ENCODE data around the gene POLRMT.

POLRMT gene

DNA sequence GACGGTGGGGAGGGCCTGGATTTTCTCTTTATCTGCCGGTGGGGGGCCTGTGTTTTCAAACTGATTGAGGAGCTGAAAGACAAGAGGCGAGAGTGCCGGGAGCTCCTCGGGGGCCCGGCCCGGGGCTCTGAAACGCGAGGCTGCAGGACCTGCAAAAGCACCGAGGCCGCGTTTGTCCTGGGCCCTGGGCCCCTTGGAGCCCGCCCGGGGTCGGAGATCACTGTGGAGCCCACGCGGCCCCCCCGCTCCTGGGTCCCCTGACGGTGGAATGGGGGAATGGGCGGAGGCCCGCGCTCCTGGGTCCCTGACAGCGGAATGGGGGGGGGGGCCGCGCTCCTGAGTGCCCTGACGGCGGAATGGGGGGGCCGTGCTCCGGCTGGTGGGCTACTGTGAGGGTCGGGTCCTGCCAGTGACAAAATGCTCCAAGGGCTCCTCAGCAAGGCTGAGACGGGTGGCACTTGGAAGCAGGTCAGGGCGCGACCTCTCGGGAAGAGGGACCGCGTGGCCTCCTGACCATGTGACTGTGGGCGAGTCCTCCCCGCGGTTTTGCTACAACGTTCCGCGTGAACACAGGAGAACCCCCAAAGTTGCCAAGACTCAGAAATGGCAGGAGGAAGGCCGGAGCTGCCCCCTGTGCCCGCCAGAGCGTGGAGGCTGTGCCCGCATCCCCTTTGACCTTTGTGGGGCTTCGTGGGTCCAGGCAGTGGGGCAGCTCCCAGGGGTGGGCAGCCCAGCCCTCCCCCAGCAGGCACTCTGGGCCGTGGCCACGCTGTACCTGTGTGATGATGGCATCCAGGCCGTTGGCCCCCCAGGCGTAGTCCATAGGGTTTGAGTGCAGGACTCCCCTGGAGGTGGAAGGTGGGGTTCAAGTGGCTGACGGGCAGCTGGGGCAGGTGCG, 15.8 kb upstream of the POLRMT start:
- no peaks in the 10 kb centered on the region for H3K27me3 ChIP-seq (ENCODE audit: control insufficient read depth, insufficient read depth, low read length)
- no peaks in the 10 kb centered on the region for H3K36me3 ChIP-seq (ENCODE audit: control insufficient read depth, insufficient read depth, low read length)
- H2AFZ ChIP-seq = no peak overlapping the region
- no peak overlapping the region for H3K4me2 ChIP-seq (ENCODE audit: low read length)
- H3K9me3 ChIP-seq (ENCODE audit: control insufficient read depth, low read length) = no peaks in the 10 kb centered on the region
- H3K9ac ChIP-seq = no peak overlapping the region
- no peaks in the 10 kb centered on the region for H3K4me1 ChIP-seq
- no peak overlapping the region for H3K4me3 ChIP-seq (ENCODE audit: low read depth, low read length)
- no peak overlapping the region for H3K27ac ChIP-seq
- H3K79me2 ChIP-seq = peaks cover 16% of the 10 kb centered on the region
- TF ChIP-seq, protein P1, sequence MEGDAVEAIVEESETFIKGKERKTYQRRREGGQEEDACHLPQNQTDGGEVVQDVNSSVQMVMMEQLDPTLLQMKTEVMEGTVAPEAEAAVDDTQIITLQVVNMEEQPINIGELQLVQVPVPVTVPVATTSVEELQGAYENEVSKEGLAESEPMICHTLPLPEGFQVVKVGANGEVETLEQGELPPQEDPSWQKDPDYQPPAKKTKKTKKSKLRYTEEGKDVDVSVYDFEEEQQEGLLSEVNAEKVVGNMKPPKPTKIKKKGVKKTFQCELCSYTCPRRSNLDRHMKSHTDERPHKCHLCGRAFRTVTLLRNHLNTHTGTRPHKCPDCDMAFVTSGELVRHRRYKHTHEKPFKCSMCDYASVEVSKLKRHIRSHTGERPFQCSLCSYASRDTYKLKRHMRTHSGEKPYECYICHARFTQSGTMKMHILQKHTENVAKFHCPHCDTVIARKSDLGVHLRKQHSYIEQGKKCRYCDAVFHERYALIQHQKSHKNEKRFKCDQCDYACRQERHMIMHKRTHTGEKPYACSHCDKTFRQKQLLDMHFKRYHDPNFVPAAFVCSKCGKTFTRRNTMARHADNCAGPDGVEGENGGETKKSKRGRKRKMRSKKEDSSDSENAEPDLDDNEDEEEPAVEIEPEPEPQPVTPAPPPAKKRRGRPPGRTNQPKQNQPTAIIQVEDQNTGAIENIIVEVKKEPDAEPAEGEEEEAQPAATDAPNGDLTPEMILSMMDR (IDR thresholded peaks at IDR 0.05) = no peak

DNA sequence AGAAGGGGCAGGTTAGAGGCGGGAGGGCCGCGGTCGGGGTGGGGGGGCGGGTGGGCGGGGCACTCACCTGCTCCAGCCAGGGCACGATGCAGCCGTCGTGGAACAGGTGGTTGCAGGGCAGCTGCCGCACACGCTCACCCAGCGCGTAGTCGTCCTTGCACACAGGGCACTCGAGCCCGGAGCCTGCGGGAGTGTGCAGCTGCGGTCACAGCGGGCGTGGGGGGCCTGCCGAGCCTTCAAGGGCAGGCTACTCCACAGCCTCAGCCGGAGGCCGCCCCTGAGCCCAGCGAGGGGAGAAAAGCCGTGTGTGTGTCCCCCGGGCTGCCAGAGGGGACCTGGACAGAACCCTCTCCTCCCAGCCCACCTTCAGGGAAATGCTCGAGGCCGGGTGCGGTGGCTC, 15.0 kb upstream of the POLRMT start:
- H3K4me2 ChIP-seq (ENCODE audit: low read length) = no peak overlapping the region
- no peak overlapping the region for H3K27ac ChIP-seq
- H3K4me1 ChIP-seq = no peaks in the 10 kb centered on the region
- H3K9me3 ChIP-seq (ENCODE audit: control insufficient read depth, low read length) = no peaks in the 10 kb centered on the region
- H3K9ac ChIP-seq = no peak overlapping the region
- H3K36me3 ChIP-seq (ENCODE audit: control insufficient read depth, insufficient read depth, low read length) = no peaks in the 10 kb centered on the region
- peaks cover 10% of the 10 kb centered on the region for H3K79me2 ChIP-seq
- H3K27me3 ChIP-seq (ENCODE audit: control insufficient read depth, insufficient read depth, low read length) = no peaks in the 10 kb centered on the region
- TF ChIP-seq, protein P1 (IDR thresholded peaks at IDR 0.05) = no peak
- no peak overlapping the region for H2AFZ ChIP-seq
- H3K4me3 ChIP-seq (ENCODE audit: low read depth, low read length) = no peak overlapping the region

DNA sequence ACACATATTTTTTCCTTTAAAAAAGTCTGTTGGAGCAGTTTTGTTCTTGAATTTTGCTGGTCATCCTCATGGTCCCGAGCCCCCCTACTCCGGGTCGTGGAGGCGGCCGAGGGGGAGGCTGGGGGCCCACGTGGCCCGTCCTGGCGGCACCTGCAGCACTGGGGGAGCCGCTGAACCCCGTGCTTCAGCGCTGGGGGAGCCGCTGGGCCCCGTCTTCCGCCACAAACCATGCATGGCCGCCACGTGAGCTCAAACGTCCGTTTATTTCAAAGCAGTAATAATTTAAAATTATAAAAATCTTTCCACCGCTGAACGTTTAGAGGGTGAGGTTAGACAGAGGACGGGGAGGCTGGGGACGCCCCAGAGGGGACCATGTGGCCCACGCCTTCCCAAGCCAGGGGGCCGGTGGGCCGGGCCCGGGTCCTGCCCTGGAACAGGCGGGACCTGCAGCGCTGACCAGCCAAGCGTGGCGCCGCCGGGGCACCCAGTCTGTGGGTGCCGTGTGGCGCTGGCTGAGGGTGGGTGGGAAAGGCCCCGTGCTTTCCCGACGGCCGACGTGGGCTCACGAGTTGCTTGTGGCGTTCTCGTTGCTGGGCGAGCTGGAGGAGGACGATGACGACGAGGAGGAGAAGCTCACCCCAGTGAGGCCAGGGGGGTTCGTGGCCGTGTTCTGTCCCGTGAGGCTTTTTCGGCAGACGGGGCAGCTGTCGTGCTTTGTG, 14.4 kb upstream of the POLRMT start:
- Histone ChIP-seq H3K27ac (no peak overlapping the region), H2AFZ (no peak overlapping the region), H3K27me3 (ENCODE audit: control insufficient read depth, insufficient read depth, low read length) (no peaks in the 10 kb centered on the region), H3K79me2 (peaks cover 5% of the 10 kb centered on the region), H3K9ac (no peak overlapping the region), H3K4me2 (ENCODE audit: low read length) (no peak overlapping the region), H3K36me3 (ENCODE audit: control insufficient read depth, insufficient read depth, low read length) (no peaks in the 10 kb centered on the region), H3K9me3 (ENCODE audit: control insufficient read depth, low read length) (no peaks in the 10 kb centered on the region), H3K4me3 (ENCODE audit: low read depth, low read length) (no peak overlapping the region), H3K4me1 (no peaks in the 10 kb centered on the region)
- TF ChIP-seq, protein P1 (IDR thresholded peaks at IDR 0.05) = no peak

DNA sequence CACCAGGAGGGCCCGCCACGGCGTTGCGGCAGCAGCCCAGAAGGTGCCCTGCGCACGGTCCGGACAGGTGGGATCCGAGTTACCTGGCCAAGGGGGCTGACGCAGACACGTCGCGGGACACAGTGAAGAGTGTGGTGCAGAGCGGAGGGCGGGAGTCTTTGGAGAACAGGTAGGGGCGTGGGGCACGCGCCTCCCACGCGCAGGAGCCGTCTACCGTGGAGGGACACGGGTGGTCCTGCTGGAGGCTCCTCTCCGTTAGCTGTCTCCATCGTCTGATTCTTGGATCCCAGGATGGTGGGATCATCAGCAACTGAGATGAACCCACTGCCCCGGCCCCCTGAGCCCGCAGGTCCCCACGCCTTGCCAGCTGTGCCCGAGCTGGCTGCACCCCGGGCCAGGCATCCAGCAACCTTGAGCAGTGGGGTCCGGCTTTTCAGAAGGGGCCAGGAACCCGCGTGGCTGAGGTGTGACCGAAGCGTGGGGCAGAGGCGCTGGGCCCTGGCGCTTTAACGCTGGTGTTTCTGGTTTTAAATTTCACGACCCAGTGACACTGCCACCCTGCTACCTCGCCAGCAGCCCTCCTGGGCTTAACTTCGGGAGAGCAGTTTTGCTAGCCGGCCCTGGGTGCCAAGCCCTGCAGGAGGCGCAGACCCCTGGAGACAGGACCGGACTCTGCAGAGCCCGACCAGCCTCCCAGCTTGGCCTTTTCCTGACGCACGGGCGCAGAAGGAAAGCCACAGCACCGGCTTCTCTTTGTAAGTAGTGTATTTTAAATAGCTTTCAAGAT, 13.6 kb upstream of the POLRMT start:
- Histone ChIP-seq H3K4me3 (ENCODE audit: low read depth, low read length) (no peak overlapping the region), H3K79me2 (no peaks in the 10 kb centered on the region), H3K27me3 (ENCODE audit: control insufficient read depth, insufficient read depth, low read length) (no peaks in the 10 kb centered on the region), H2AFZ (no peak overlapping the region), H3K27ac (no peak overlapping the region), H3K9ac (no peak overlapping the region), H3K36me3 (ENCODE audit: control insufficient read depth, insufficient read depth, low read length) (no peaks in the 10 kb centered on the region), H3K4me1 (no peaks in the 10 kb centered on the region), H3K9me3 (ENCODE audit: control insufficient read depth, low read length) (no peaks in the 10 kb centered on the region), H3K4me2 (ENCODE audit: low read length) (no peak overlapping the region)
- TF ChIP-seq, protein P1 (IDR thresholded peaks at IDR 0.05) = no peak
